Liver (tissue), 9 donors: ENCODE results near the gene NEURL3. TPM values are rescaled to one million over a fixed set of nuclear protein-coding genes. Genes with fewer than 3 reads are reported as not detected.
A peak's percentile ranks its signal among the peaks of the same experiment; 100 is the strongest.
"Not testable (repeated sequence)": the region's sequence is repeated elsewhere in the genome, so short reads cannot be mapped to it uniquely, and the experiment has no call there.

Experiments
- DNase-seq: peaks from one replicate; pipeline ENCODE4 v3.0.0-alpha.2; 2017; ENCODE audit warnings: low spot score
- H3K27ac ChIP-seq, 2 donors: one replicate each; pipeline ENCODE4 v1.7.0; 2013; ENCODE audit warnings: inconsistent platforms in 2 of 2, low read length in 2 of 2, control low read depth in 1 of 2, low read depth in 1 of 2, mild to moderate bottlenecking in 1 of 2
- H3K27me3 ChIP-seq, 4 donors: one replicate each; pipeline versions ENCODE4 v1.6.1 to v1.7.0; 2013; ENCODE audit warnings: low read length in 3 of 4, inconsistent platforms in 1 of 4, mild to moderate bottlenecking in 1 of 4, moderate library complexity in 1 of 4; ENCODE audit not compliant: control insufficient read depth in 4 of 4, insufficient read depth in 4 of 4
- H3K36me3 ChIP-seq, 4 donors: one replicate each; pipeline versions ENCODE4 v1.6.1 to v1.7.0; 2013; ENCODE audit warnings: low read length in 3 of 4, mild to moderate bottlenecking in 3 of 4, low read depth in 1 of 4, moderate library complexity in 1 of 4; ENCODE audit not compliant: control insufficient read depth in 4 of 4, insufficient read depth in 3 of 4
- H3K4me1 ChIP-seq, 4 donors: one replicate each; pipeline versions ENCODE4 v1.6.1 to v1.7.0; 2013; ENCODE audit warnings: low read length in 3 of 4, mild to moderate bottlenecking in 3 of 4, moderate library complexity in 1 of 4; ENCODE audit not compliant: control insufficient read depth in 4 of 4, insufficient read depth in 4 of 4
- H3K4me3 ChIP-seq, 3 donors: one replicate each; pipeline versions ENCODE4 v1.6.1 to v1.7.0; 2013; ENCODE audit warnings: low read length in 3 of 3, control low read depth in 1 of 3, low read depth in 1 of 3, mild to moderate bottlenecking in 1 of 3
- H3K9ac ChIP-seq, 2 donors: one replicate each; pipeline ENCODE4 v1.7.0; 2013; ENCODE audit warnings: low read length in 2 of 2, mild to moderate bottlenecking in 2 of 2, moderate library complexity in 2 of 2, control low read depth in 1 of 2, low read depth in 1 of 2
- H3K9me3 ChIP-seq, 4 donors: one replicate each; pipeline versions ENCODE4 v1.6.1 to v1.7.0; 2013; ENCODE audit warnings: low read length in 3 of 4; ENCODE audit not compliant: control insufficient read depth in 4 of 4
- ATF3 ChIP-seq: IDR thresholded peaks from 2 replicates; pipeline ENCODE4 v1.6.1; 2016; ENCODE audit warnings: antibody characterized with exemption
- CTCF ChIP-seq: fragments of 150-350 bp; IDR thresholded peaks from 2 replicates; pipeline ENCODE4 v1.5.1; 2017; ENCODE audit warnings: improper control_type of control experiment, low read depth, low read length; ENCODE audit not compliant: missing input control
- EGR1 ChIP-seq, 2 donors: IDR thresholded peaks; 2 replicates each; pipeline ENCODE4 v1.6.1; 2016 to 2018; ENCODE audit warnings: antibody characterized with exemption in 2 of 2, low read depth in 2 of 2
- FOXA1 ChIP-seq: IDR thresholded peaks from 2 replicates; pipeline ENCODE4 v1.6.1; 2016; ENCODE audit warnings: antibody characterized with exemption
- FOXA2 ChIP-seq: IDR thresholded peaks from 2 replicates; pipeline ENCODE4 v1.6.1; 2016; ENCODE audit warnings: antibody characterized with exemption
- GABPA ChIP-seq, 2 donors: IDR thresholded peaks in 1 of 2; conservative IDR thresholded peaks in 1 of 2; 2 replicates each; pipeline ENCODE4 v1.6.1; 2016; ENCODE audit warnings: antibody characterized with exemption in 2 of 2, mild to moderate bottlenecking in 1 of 2, moderate library complexity in 1 of 2
- HNF4A ChIP-seq, 2 donors: conservative IDR thresholded peaks; 2 replicates each; pipeline ENCODE4 v1.6.1; 2016; ENCODE audit warnings: antibody characterized with exemption in 2 of 2, mild to moderate bottlenecking in 2 of 2
- HNF4G ChIP-seq: IDR thresholded peaks from 2 replicates; pipeline ENCODE4 v1.6.1; 2016; ENCODE audit warnings: antibody characterized with exemption
- JUND ChIP-seq, 2 donors: IDR thresholded peaks; 2 replicates each; pipeline ENCODE4 v1.6.1; 2016; ENCODE audit warnings: antibody characterized with exemption in 2 of 2
- MAX ChIP-seq: IDR thresholded peaks from 2 replicates; pipeline ENCODE4 v1.6.1; 2016; ENCODE audit warnings: antibody characterized with exemption
- NR2F2 ChIP-seq: IDR thresholded peaks from 2 replicates; pipeline ENCODE4 v1.6.1; 2016; ENCODE audit warnings: antibody characterized with exemption
- RAD21 ChIP-seq, 2 donors: IDR thresholded peaks; 2 replicates each; pipeline ENCODE4 v1.6.1; 2016; ENCODE audit warnings: antibody characterized with exemption in 2 of 2, mild to moderate bottlenecking in 2 of 2
- REST ChIP-seq: IDR thresholded peaks from 2 replicates; pipeline ENCODE4 v1.6.1; 2016; ENCODE audit warnings: antibody characterized with exemption, mild to moderate bottlenecking
- RXRA ChIP-seq, 2 donors: IDR thresholded peaks; 2 replicates each; pipeline ENCODE4 v1.6.1; 2017 to 2018; ENCODE audit warnings: antibody characterized with exemption in 2 of 2, mild to moderate bottlenecking in 1 of 2
- SP1 ChIP-seq: IDR thresholded peaks from 2 replicates; pipeline ENCODE4 v1.6.1; 2018; ENCODE audit warnings: antibody characterized with exemption, mild to moderate bottlenecking
- TAF1 ChIP-seq: conservative IDR thresholded peaks from 2 replicates; pipeline ENCODE4 v1.6.1; 2016; ENCODE audit warnings: antibody characterized with exemption, mild to moderate bottlenecking
- YY1 ChIP-seq: IDR thresholded peaks from 2 replicates; pipeline ENCODE4 v1.6.1; 2016; ENCODE audit warnings: antibody characterized with exemption, mild to moderate bottlenecking
- WGBS: extraction: QIAGEN DNeasy Blood & Tissue Kit; methylation state at CpG from one replicate; pipeline ENCODE4 v1.1.7; 2013; 5-methylcytosine and 5-hydroxymethylcytosine counted together
- polyA plus RNA-seq, 2 donors: library from polyadenylated mRNA; stranded (reverse) in 1 of 2; unstranded in 1 of 2; fragments of 200-250 nt in 1 of 2; fragments of >200 nt in 1 of 2; fragmentation: Nextera tagmentation in 1 of 2; extraction: Ambion mirVana in 1 of 2; gene quantifications; one replicate each; pipeline versions ENCODE4 v1.2.1 to v1.2.3, GENCODE V29; 2013 to 2015
- total RNA-seq, 2 donors: library from RNA; depleted of rRNA; stranded (reverse); fragments of >200 nt; gene quantifications; one replicate each; pipeline ENCODE4 v1.2.3, GENCODE V29; 2014
- donor health status: healthy.
- donor health status: healthy.
- donor health status: healthy.
- donor health status: healthy.
- donor health status: healthy.

NEURL3 gene
- total and polyA plus RNA-seq, 4 donors, result 0.61 to 3.4 (median 1.4) TPM

- H3K4me1 ChIP-seq, result no peaks in the 10 kb centered on the region
- no peak for TF ChIP-seq GABPA (IDR thresholded peaks at IDR 0.05 in 1 of 2, conservative IDR thresholded peaks at IDR 0.05 in 1 of 2)
- TF ChIP-seq YY1, result no peak
- TF ChIP-seq FOXA1, result no peak
- no peak for TF ChIP-seq JUND (IDR thresholded peaks at IDR 0.05)
- TF ChIP-seq HNF4A (conservative IDR thresholded peaks at IDR 0.05), result no peak
- peak; percentile 40 for TF ChIP-seq REST
- TF ChIP-seq FOXA2, result no peak
- TF ChIP-seq RAD21 (IDR thresholded peaks at IDR 0.05), result no peak
- H3K36me3 ChIP-seq, result no peaks in the 10 kb centered on the region
- no peak for DNase-seq
- H3K27ac ChIP-seq, result no peak overlapping the region
- WGBS, result 66% methylated on average over 2 of the region's 2 CpGs
- H3K9me3 ChIP-seq, result no peaks in the 10 kb centered on the region
- no peak overlapping the region for H3K4me3 ChIP-seq
- H3K9ac ChIP-seq, result no peak overlapping the region
- no peaks in the 10 kb centered on the region for H3K27me3 ChIP-seq
Measured at GRCh38 chr2:96463119-96463518, 42.0 kb downstream of the NEURL3 start.

GRCh38 chr2:96461616-96462015 lies 43.5 kb downstream of the NEURL3 start:
- H3K27ac ChIP-seq, H3K36me3 ChIP-seq, H3K27me3 ChIP-seq, H3K4me3 ChIP-seq, H3K4me1 ChIP-seq, H3K9ac ChIP-seq, DNase-seq, H3K9me3 ChIP-seq: not testable (repeated sequence)
- WGBS, result 92% methylated on average over 25 of the region's 30 CpGs

GRCh38 chr2:96452053-96452452 lies 53.1 kb downstream of the NEURL3 start:
- H3K4me1 ChIP-seq, result no peaks in the 10 kb centered on the region
- H3K9me3 ChIP-seq, result no peaks in the 10 kb centered on the region
- H3K27ac ChIP-seq, result no peak overlapping the region
- no peaks in the 10 kb centered on the region for H3K36me3 ChIP-seq
- TF ChIP-seq JUND (IDR thresholded peaks at IDR 0.05) (no peak), FOXA1 (no peak), EGR1 (IDR thresholded peaks at IDR 0.05; ENCODE audit: low read depth in 2 of 2) (no peak), TAF1 (no peak), REST (no peak), GABPA (IDR thresholded peaks at IDR 0.05 in 1 of 2, conservative IDR thresholded peaks at IDR 0.05 in 1 of 2) (no peak), MAX (no peak), SP1 (no peak), ATF3 (no peak), HNF4G (no peak), HNF4A (conservative IDR thresholded peaks at IDR 0.05) (no peak), RXRA (IDR thresholded peaks at IDR 0.05) (no peak), CTCF (no peak), NR2F2 (no peak)
- H3K4me3 ChIP-seq, result no peak overlapping the region
- 93% methylated on average over 6 of the region's 6 CpGs for WGBS
- no peak overlapping the region for H3K9ac ChIP-seq
- no peak for DNase-seq
- H3K27me3 ChIP-seq, result peaks cover 0 to 4% (median 0%) of the 10 kb centered on the region in 4 donors
